Measurements from ENCODE around the gene ST6GAL1.

GRCh38 chr3:187093320-187093719 is 163.0 kb downstream of the ST6GAL1 start:
- TF ChIP-seq CTCF (IDR thresholded peaks at IDR 0.05) (no peak), POLR2A (IDR thresholded peaks at IDR 0.05) (no peak), EP300 (IDR thresholded peaks at IDR 0.05) (no peak)
